NCI-H2107 treated with DMSO at 0.1 percent for 48 hours (cell line): ENCODE measurements around the gene HAUS8.
"Not testable (repeated sequence)": the region's sequence is repeated elsewhere in the genome, so short reads cannot be mapped to it uniquely, and the experiment has no call there.

Experiments used
- DNase-seq: peaks from one replicate; lab custom pipeline; 2025; ENCODE audit not compliant: unreplicated experiment; lab: John Stamatoyannopoulos, UW

The HAUS8 gene

DNA sequence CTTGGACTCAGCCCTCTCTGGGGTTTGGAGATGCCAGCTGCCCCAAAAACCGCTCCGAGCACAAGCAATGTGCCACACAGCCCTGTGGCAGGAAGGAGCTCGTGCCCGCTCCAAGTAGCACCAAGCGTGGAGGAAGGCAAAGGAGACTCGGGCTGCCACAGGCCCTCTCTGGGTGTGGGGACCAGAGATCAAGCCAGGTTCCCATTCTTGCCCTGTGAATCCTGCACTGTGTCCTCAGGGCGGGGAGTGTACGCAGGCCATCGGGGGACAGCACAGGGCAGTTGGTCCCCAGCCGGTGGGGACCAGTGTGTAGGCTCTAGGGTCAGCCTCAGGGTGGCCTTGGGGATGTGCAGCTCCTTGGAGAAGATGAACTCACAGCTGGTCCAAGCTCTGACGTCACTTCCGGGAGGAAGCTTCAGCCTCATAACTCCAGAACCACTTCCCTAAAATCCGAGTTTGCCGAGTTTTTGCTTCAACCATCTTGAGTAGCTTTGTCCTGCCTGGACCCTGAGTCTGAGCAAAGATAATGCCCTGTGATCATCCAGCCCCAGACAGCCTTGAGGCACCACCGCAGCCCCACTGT is 39.3 kb downstream of the HAUS8 start:
- DNase-seq: no peak

DNA sequence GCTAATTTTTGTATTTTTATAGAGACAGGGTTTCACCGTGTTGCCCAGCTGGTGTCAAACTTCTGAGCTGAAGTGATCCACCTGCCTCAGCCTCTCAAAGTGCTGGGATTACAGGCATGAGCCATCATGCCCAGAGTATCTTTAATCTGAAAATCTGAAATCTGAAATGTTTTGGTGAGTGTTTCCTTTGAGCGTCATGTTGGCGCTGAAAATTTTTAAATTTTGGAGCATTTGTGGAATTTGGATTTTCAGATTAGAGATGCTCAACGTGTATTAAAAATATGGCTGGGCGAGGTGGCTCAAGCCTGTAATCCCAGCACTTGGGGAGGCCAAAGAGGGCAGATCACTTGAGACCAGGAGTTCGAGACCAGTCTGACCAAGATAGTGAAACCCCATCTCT is 43.5 kb downstream of the HAUS8 start:
- no peak for DNase-seq

DNA sequence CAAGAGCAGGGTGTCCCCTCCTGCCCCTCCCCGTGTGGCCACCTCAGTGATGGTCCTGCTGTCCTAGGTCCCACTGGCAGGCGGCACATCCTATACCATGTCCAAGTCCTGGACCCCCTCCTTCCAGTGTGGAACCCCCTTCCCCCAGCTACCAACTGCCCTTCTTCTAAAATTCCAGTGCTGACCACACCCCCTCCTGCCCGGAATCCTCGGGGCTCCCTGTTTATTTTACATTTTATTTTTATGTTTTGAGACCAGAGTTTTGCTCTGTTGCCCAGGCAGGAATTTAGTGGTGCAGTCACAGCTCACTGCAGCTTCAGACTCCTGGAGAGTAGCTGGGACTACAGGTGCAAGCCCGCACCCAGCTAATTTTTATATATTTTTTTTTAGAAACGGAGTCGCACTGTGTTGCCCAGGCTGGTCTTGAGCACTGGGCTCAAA is 47.7 kb downstream of the HAUS8 start:
- no peak for DNase-seq

GRCh38 chr19:17026706-17027534 is 48.3 kb downstream of the HAUS8 start, which contains the start of gene CPAMD8:
CPAMD8 (minus strand) TSS chr19:17026810; CDS start chr19:17026642, 168 bp downstream.
- no peak for DNase-seq

- no peak for DNase-seq
Measured at GRCh38 chr19:17025991-17026658, 49.1 kb downstream of the HAUS8 start.

GRCh38 chr19:17025361-17025760 is 49.9 kb downstream of the HAUS8 start:
- DNase-seq: no peak

DNA sequence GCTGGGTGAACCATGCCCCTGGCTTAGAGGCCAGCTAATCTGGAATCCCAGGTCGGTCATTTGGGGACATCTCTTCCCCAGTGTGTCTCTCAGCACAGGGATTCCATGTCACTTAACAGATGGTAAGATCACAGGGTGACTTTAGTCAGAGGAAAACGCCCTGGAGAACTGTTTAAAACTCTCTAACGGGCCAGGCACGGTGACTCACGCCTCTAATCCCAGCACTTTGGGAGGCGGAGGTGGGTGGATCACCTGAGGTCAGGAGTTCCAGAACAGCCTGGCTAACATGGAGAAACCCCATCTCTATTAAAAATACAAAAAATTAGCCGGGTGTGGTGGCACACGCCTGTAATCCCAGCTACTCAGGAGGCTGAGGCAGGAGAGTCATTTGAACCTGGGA is 50.3 kb downstream of the HAUS8 start:
- DNase-seq: not testable (repeated sequence)

DNA sequence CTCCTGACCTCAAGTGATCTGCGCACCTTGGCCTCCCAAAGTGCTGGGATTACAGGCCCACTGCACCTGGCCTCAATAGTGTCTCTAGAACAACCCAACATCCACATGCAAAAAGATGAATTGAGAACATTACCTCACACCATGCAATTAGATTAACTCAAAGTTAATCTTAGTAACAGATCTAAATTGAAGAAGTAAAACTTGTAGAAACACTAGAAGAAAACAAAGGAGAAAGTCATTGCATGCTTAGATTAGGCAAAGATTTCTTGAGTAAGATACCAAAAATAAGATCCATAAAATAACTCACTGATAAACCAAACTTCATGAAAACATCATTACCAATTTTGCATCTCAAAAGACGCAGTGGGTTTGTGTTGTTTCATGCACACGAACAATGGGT is 51.4 kb downstream of the HAUS8 start:
- DNase-seq: no peak

DNA sequence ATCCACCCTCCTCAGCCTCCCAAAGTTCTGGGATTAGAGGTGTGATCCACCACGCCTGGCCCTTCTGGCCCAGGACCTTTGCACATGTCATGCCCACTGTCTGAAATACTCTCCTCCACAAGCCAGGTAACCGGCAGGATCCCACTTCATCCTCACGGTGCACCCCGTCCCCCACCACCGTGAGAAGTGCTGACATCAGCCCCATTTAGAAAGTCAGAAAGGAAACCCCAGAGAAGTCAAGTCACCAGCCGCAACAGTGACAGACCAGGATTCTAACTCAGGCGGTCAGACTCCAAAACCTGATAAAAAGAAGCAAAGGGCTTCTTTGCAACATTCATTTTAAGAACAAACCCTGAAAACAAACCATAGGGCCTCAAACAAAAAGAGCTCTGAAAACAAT is 52.5 kb downstream of the HAUS8 start:
- DNase-seq: no peak

- DNase-seq: no peak
Measured at GRCh38 chr19:17021793-17022590, 53.3 kb downstream of the HAUS8 start.

- no peak for DNase-seq
Measured at GRCh38 chr19:17021328-17021727, 53.9 kb downstream of the HAUS8 start.

DNA sequence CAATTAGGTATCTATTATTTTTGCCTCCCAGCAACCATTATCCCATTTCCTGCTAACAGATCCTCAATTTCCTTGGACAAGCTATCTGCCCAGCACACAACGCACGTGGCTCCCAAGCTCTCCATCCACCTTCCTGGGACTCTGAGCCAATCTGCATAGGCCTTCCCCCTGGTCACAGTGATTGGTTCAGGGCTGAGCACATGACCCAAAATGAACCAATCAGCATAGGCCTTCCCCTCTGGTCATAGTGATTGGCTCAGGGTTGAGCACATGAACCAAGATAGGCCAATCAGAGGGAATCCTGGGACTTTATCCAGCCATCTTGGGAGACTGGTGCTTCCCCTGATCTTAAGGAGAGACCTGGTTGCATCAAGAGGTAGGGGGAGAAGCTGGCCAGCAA is 54.4 kb downstream of the HAUS8 start:
- no peak for DNase-seq

- no peak for DNase-seq
Measured at GRCh38 chr19:17020385-17020784, 54.9 kb downstream of the HAUS8 start.

DNA sequence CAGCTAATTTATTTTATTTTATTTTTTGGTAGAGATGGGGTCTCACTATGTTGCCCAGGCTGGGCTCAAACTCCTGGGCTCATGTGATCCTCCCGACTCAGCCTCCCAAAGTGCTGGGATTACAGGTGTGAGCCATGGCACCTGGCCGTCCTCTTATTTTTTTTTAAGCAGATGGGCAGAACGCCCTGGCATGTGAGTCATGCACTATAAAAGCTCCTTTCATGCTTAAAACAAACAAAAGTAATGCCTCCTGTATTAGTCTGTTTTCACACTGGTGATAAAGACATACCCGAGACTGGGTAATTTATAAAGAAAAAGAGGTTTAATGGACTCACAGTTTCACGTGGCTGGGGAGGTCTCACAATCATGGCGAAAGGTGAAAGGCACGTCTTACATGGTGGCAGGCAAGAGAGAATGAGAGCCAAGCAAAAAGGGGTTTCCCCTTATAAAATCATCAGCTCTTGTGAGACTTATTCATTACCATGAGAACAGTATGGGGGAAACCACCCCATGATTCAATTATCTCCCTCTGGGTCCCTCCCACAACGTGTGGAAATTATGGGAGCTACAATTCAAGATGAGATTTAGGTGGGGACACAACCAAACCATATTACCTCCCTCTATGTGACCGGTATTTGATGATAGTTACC is 60.9 kb downstream of the HAUS8 start:
- DNase-seq: not testable (repeated sequence)

DNA sequence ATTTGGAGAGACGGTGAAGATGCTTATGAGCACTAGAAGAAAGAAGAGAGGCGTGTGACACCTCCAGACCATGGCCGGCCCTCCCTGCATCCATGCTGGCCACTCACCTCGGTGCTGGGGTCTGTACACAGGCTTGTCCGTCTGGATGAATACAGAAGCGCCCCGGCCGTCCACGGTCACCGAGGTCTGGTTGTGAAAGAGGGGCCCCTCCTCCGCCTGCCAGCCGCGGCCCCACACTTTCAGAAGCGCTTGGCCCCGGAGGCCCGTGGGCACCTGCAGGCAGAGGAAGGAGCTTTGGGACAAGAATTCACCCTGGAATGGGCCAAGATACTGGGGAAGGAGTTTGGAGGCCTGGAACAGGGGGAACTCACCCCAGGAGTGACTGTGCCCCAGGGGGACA is 63.8 kb downstream of the HAUS8 start:
- DNase-seq: no peak

GRCh38 chr19:17006579-17006978 is 68.7 kb downstream of the HAUS8 start:
- no peak for DNase-seq

DNA sequence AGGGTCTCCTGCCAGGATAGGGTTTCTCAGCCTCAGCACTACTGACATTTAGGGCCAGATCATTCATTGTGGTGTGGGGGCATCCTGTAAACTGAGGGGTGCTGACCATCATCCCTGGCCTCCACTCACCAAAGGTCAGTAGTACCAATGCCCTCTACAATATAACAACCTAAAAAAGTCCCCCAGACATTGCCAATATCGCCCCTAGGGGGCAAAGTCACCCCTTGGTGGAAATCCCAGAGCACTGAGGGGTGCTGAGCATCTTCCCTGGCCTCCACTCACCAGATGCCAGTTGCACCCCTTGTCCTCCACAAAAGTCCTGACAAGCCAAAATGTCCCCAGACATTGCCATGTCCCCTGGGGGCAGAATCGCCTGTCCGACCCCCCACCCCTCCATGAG is 70.3 kb downstream of the HAUS8 start:
- DNase-seq: no peak

DNA sequence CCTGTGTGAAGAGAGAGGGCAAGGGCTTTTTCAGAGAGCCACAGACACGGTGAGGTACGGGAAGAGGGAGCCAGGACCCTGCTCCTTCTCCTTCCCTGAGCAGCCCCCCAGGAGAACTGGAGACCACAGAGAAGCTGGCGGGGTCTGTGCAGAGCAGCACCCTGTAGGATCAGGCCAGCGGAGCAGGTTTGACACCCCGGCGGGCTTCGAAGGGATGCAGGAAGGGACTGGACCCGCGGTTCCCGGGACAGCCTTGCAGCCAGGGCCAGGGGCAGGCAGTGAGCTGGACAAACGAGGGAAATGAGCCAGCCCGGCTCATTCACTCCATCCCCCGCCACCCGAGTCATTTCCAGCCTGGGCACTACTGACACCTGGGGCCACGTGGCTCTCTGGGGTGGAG is 70.9 kb downstream of the HAUS8 start:
- DNase-seq: no peak

DNA sequence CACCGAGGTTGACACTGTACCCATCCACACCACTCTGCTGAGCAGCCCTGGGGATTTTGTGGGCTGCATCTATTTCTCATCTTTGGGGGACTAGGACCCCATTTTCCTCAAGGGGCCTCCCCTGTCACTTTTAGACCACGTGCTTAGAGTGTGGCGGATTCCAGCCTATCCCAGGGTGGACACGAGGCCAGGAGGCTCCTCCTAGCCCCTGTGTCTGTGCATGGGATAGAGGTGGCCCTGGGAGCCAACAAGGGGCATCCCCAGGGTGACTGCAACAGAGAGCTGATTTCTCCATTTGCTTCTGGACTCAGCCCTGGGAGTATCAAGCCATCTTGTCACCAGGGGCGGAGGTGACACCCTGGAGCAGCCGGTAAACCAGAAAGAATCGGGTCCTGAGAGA is 72.8 kb downstream of the HAUS8 start:
- DNase-seq: no peak

DNA sequence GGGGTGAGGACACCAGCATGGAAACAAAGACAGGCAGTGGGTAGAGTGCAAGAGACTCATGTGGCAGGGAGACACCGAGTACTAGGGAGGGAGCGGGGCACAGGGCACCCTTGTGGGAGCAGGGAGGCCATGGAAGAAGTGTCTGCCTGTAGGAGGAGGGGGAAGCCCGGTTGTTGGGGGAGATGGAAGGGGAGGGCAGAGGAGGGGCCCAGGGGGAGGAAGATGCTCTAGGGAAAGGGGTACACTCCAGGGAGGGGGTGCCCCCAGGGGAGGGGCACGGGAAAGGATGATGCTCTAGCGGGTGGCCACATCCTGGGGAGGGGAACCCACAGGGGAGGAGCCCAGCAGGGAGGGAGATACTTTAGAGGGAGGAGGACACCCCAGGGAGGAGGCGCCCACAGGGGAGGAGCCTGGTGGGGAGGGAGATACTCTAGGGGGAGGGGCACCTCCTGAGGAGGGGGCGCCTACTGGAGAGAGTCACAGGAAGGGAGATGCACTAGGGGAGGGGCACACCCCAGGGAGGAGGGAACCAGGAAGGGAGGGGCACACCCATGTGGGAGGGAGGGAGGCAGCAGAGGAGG is 73.6 kb downstream of the HAUS8 start:
- no peak for DNase-seq
